A673 (cell line): Measurements from ENCODE around the gene OAS2.

ENCODE experiments used
- EZH2 ChIP-seq: fragments of 200-600 bp; sonication (generic); IDR thresholded peaks from 2 replicates; pipeline ENCODE4 v1.6.1; 2017; ENCODE audit warnings: borderline replicate concordance, low read depth, mild to moderate bottlenecking, mixed read lengths, antibody characterized with exemption, low read length; ENCODE audit not compliant: poor library complexity, severe bottlenecking
- TF ChIP-seq, protein P1 (sequence below): fragments of 300-800, 200-600 bp; sonication (generic); conservative IDR thresholded peaks from 2 replicates; pipeline ENCODE4 v1.5.1; 2017; ENCODE audit warnings: low read depth, mild to moderate bottlenecking, antibody characterized with exemption, low read length, moderate library complexity, mixed read lengths

- TF ChIP-seq, protein P1, sequence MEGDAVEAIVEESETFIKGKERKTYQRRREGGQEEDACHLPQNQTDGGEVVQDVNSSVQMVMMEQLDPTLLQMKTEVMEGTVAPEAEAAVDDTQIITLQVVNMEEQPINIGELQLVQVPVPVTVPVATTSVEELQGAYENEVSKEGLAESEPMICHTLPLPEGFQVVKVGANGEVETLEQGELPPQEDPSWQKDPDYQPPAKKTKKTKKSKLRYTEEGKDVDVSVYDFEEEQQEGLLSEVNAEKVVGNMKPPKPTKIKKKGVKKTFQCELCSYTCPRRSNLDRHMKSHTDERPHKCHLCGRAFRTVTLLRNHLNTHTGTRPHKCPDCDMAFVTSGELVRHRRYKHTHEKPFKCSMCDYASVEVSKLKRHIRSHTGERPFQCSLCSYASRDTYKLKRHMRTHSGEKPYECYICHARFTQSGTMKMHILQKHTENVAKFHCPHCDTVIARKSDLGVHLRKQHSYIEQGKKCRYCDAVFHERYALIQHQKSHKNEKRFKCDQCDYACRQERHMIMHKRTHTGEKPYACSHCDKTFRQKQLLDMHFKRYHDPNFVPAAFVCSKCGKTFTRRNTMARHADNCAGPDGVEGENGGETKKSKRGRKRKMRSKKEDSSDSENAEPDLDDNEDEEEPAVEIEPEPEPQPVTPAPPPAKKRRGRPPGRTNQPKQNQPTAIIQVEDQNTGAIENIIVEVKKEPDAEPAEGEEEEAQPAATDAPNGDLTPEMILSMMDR = no peak
- no peak for TF ChIP-seq EZH2
Measured at GRCh38 chr12:112936927-112937326, 41.4 kb upstream of the OAS2 start.
